Measurements from ENCODE around the gene KRR1. TPM values are rescaled to one million over a fixed set of nuclear protein-coding genes. Genes with fewer than 3 reads are reported as not detected.

The KRR1 gene
- polyA plus RNA-seq, 2 of the 4 experiments (the other 2 are of a cell fraction), result 66.1 to 122 TPM

DNA sequence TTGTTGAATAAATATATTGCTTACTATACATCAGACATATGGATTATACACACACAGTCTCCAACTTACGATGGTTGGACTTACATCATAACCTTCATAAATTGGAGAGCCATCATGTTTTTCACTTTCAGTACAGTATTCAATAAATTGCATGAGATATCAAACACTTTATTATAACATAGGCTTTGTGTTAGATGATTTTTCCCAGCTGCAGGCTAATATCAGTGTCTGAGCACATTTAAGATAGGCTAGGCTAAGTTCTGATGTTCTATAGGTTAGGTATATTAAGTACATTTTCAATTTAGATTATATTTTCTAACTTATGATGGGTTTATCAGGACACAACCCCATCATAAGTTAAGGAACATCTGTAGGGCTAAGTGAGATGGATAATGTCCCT, 17.9 kb upstream of the KRR1 start:
- no peak for ATAC-seq
- TF ChIP-seq TFCP2L1 (CRISPR knock-in tag; IDR thresholded peaks at IDR 0.05) (no peak), FOSB (CRISPR knock-in tag; IDR thresholded peaks at IDR 0.05) (no peak), FOXS1 (CRISPR knock-in tag; IDR thresholded peaks at IDR 0.05) (no peak), RFX5 (IDR thresholded peaks at IDR 0.05) (no peak), HOXB5 (CRISPR knock-in tag; IDR thresholded peaks at IDR 0.05) (no peak), CHD2 (IDR thresholded peaks at IDR 0.05; ENCODE audit: low read length, partially characterized antibody) (no peak), PHF8 (IDR thresholded peaks at IDR 0.05; ENCODE audit: borderline replicate concordance, low read depth) (no peak), CBX8 (IDR thresholded peaks at IDR 0.05) (no peak), CHD4 (IDR thresholded peaks at IDR 0.05; ENCODE audit: borderline replicate concordance) (no peak), ZNF302 (CRISPR knock-in tag; IDR thresholded peaks at IDR 0.05) (no peak)
- ChIA-PET POLR2A (no interaction called here), CTCF (interaction anchor here (1.4 to 5.2 kb wide), 2 partner anchors 502 to 514 kb away, joined by 3 to 80 read pairs; partner anchors contain the start of gene PHLDA1)
- Histone ChIP-seq H3K4me2 (no peak overlapping the region), H3K4me3 (no peak overlapping the region), H3K27ac (no peak overlapping the region), H3K9me3 (no peaks in the 10 kb centered on the region), H3K4me1 (peaks cover 10% of the 10 kb centered on the region)
- no peak for FAIRE-seq
- WGBS (ENCODE audit: missing lambda C conversion rate), result 91% methylated on average over 1 of the region's 1 CpG
- no peak for DNase-seq (ENCODE audit: low read depth in 1 of 2, low spot score in 1 of 2)

DNA sequence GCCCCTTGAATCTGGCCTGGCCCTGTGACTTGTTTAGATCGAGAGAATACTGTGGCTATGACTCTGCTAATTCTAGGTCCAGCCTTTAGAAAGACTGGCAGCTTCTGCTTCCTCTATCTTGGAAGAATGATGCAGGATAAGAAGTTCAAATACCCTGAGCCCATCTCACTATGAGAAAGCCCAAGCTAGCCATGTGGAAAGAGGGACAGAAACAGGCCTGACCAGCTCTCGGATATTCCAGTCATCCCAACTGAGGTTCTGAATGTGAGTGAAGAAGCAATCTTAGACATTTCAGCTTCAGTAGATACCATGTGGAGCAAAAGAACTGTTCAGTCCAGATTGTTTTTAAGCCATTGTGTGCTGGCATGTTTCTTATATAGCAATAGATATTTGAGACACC, 17.3 kb upstream of the KRR1 start:
- Histone ChIP-seq H3K9me3 (no peaks in the 10 kb centered on the region), H3K4me2 (no peak overlapping the region), H3K4me1 (peaks cover 10% of the 10 kb centered on the region), H3K4me3 (no peak overlapping the region), H3K27ac (peak overlapping the region; percentile 16 to 64; a peak in 4 of 6 replicates)
- DNase-seq (ENCODE audit: low read depth in 1 of 2, low spot score in 1 of 2), result no peak
- TF ChIP-seq ZFP36 (IDR thresholded peaks at IDR 0.05; ENCODE audit: borderline replicate concordance, partially characterized antibody) (no peak), ESRRA (IDR thresholded peaks at IDR 0.05; ENCODE audit: borderline replicate concordance, low read length) (no peak), HES2 (IDR thresholded peaks at IDR 0.05) (no peak), RARB (CRISPR knock-in tag; IDR thresholded peaks at IDR 0.05) (no peak), POLR2A (IDR thresholded peaks at IDR 0.05; ENCODE audit: low read length) (no peak), NFE2L2 (conservative IDR thresholded peaks at IDR 0.05; ENCODE audit: low read length) (no peak), REST (IDR thresholded peaks at IDR 0.05) (no peak), ZSCAN20 (CRISPR knock-in tag; IDR thresholded peaks at IDR 0.05) (no peak), EHMT2 (IDR thresholded peaks at IDR 0.05; ENCODE audit: low read depth) (no peak), RNF2 (IDR thresholded peaks at IDR 0.05; ENCODE audit: borderline replicate concordance, low read depth) (no peak), ZC3H11A (IDR thresholded peaks at IDR 0.05) (no peak), HOXA7 (CRISPR knock-in tag; IDR thresholded peaks at IDR 0.05) (no peak), POLR2AphosphoS2 (conservative IDR thresholded peaks at IDR 0.05; ENCODE audit: low read length) (no peak), RCOR1 (IDR thresholded peaks at IDR 0.05; ENCODE audit: low read depth, low read length) (no peak), HOXB5 (CRISPR knock-in tag; IDR thresholded peaks at IDR 0.05) (no peak), ATOH8 (CRISPR knock-in tag; IDR thresholded peaks at IDR 0.05; ENCODE audit: low read depth) (no peak), ZNF302 (CRISPR knock-in tag; IDR thresholded peaks at IDR 0.05) (no peak)
- TF ChIP-seq, protein P1, sequence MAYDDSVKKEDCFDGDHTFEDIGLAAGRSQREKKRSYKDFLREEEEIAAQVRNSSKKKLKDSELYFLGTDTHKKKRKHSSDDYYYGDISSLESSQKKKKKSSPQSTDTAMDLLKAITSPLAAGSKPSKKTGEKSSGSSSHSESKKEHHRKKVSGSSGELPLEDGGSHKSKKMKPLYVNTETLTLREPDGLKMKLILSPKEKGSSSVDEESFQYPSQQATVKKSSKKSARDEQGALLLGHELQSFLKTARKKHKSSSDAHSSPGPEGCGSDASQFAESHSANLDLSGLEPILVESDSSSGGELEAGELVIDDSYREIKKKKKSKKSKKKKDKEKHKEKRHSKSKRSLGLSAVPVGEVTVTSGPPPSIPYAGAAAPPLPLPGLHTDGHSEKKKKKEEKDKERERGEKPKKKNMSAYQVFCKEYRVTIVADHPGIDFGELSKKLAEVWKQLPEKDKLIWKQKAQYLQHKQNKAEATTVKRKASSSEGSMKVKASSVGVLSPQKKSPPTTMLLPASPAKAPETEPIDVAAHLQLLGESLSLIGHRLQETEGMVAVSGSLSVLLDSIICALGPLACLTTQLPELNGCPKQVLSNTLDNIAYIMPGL (CRISPR knock-in tag; IDR thresholded peaks at IDR 0.05; ENCODE audit: borderline replicate concordance), result no peak
- WGBS (ENCODE audit: missing lambda C conversion rate), result 82% methylated on average over 2 of the region's 2 CpGs
- ATAC-seq, result no peak
- CTCF ChIA-PET, result interaction anchor here (0.6 to 5.2 kb wide), 6 partner anchors 31 to 1058 kb away, joined by 3 to 80 read pairs (median 4); partner anchors contain the start of gene PHLDA1
- POLR2A ChIA-PET, result interaction anchor here (4.2 kb wide), 1 partner anchor 503 kb away, joined by 29 read pairs; the partner anchor contains the start of gene PHLDA1
- FAIRE-seq, result no peak

Data from A549 (cell line).